Karpas-422 (cell line): ENCODE data around the gene ZNF503. TPM values are rescaled to one million over a fixed set of nuclear protein-coding genes. Genes with fewer than 3 reads are reported as not detected.

Experiments
- DNase-seq: peaks from one replicate; pipeline ENCODE4 v3.0.0-alpha.2; 2015
- H2AFZ ChIP-seq: fragments of 200-600 bp; sonication (generic); 2 replicates; pipeline ENCODE4 v1.6.1; 2014; ENCODE audit warnings: antibody characterized with exemption, low read length, mixed read lengths
- H3K27ac ChIP-seq: fragments of 200-600 bp; sonication (generic); 2 replicates; pipeline ENCODE4 v1.5.1; 2014; ENCODE audit warnings: mild to moderate bottlenecking, low read length, moderate library complexity
- H3K27me3 ChIP-seq: fragments of 200-600 bp; sonication (generic); 2 replicates; pipeline ENCODE4 v1.6.1; 2014; ENCODE audit warnings: low read length, mixed read lengths
- H3K36me3 ChIP-seq: fragments of 200-600 bp; sonication (generic); 2 replicates; pipeline ENCODE4 v1.6.1; 2014; ENCODE audit warnings: low read length, mixed read lengths; ENCODE audit not compliant: insufficient read depth
- H3K4me1 ChIP-seq: fragments of 200-600 bp; sonication (generic); 2 replicates; pipeline ENCODE4 v1.6.1; 2014; ENCODE audit warnings: mild to moderate bottlenecking, low read length, mixed read lengths
- H3K4me2 ChIP-seq: fragments of 200-600 bp; sonication (generic); 2 replicates; pipeline ENCODE4 v1.6.1; 2014; ENCODE audit warnings: low read length, low read depth, mild to moderate bottlenecking; ENCODE audit not compliant: poor library complexity, severe bottlenecking
- H3K4me3 ChIP-seq: fragments of 200-600 bp; sonication (generic); 2 replicates; pipeline ENCODE4 v1.5.1; 2014; ENCODE audit warnings: mild to moderate bottlenecking, antibody characterized with exemption, low read length, mixed read lengths
- H3K79me2 ChIP-seq: fragments of 200-600 bp; sonication (generic); 2 replicates; pipeline ENCODE4 v1.6.1; 2014; ENCODE audit warnings: mild to moderate bottlenecking, low read length, mixed read lengths
- H3K9ac ChIP-seq: fragments of 200-600 bp; sonication (generic); 2 replicates; pipeline ENCODE4 v1.6.0; 2014; ENCODE audit warnings: low read length
- H3K9me2 ChIP-seq: fragments of 200-600 bp; sonication (generic), shearing (Covaris generic); replicated peaks from 2 replicates; pipeline ENCODE4 v1.6.0; 2014; ENCODE audit warnings: mild to moderate bottlenecking, low read length, moderate library complexity; ENCODE audit not compliant: insufficient read depth
- H3K9me3 ChIP-seq: fragments of 300-700, 200-600 bp; sonication (generic); 2 replicates; pipeline ENCODE4 v1.6.1; 2014; ENCODE audit warnings: low read length, mixed read lengths
- H4K20me1 ChIP-seq: fragments of 200-600 bp; sonication (generic); 2 replicates; pipeline ENCODE4 v1.6.1; 2014; ENCODE audit warnings: mild to moderate bottlenecking, antibody characterized with exemption, low read length, low read depth; ENCODE audit not compliant: insufficient read depth
- total RNA-seq: library from RNA; depleted of rRNA; stranded (reverse); fragments of >200 nt; shearing (Covaris generic); gene quantifications from 2 replicates; pipeline ENCODE4 v1.2.3, GENCODE V29; 2014; ENCODE audit warnings: low replicate concordance

ZNF503 gene
- total RNA-seq, 1 experiment from 2014 or later, result not detected

GRCh38 chr10:75435291-75435690 is 33.7 kb upstream of the ZNF503 start:
- DNase-seq, result no peak
- H2AFZ ChIP-seq, result no peak overlapping the region
- no peaks in the 10 kb centered on the region for H3K27me3 ChIP-seq
- H3K36me3 ChIP-seq, result no peaks in the 10 kb centered on the region
- no peaks in the 10 kb centered on the region for H3K4me1 ChIP-seq
- no peaks in the 10 kb centered on the region for H3K9me2 ChIP-seq
- no peak overlapping the region for H3K4me2 ChIP-seq
- H3K79me2 ChIP-seq, result no peaks in the 10 kb centered on the region
- no peak overlapping the region for H3K27ac ChIP-seq
- H3K9ac ChIP-seq, result no peak overlapping the region
- H3K4me3 ChIP-seq, result no peak overlapping the region
- no peaks in the 10 kb centered on the region for H4K20me1 ChIP-seq
- H3K9me3 ChIP-seq, result no peaks in the 10 kb centered on the region

DNA sequence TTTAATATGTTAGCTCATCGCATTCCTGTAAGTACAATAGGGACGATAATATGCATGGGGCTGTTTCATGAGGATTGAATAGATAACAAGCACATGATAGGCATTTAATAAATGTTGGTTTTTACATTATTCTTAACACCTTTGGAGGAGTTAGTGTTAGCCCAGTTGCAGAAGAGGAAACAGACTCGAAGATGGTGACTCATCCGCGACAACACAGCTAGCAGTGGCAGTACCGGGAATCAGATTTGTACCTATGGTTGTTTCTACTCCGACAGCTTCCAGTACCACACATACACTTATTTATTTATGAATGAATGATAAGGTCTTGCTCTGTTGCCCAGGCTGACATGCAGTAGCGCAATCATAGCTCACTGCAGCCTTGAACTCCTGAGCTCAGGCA is 32.7 kb upstream of the ZNF503 start:
- no peak overlapping the region for H3K27ac ChIP-seq
- H3K9me2 ChIP-seq, result no peaks in the 10 kb centered on the region
- H2AFZ ChIP-seq, result no peak overlapping the region
- H3K27me3 ChIP-seq, result no peaks in the 10 kb centered on the region
- no peaks in the 10 kb centered on the region for H4K20me1 ChIP-seq
- no peak overlapping the region for H3K9ac ChIP-seq
- H3K4me2 ChIP-seq, result no peak overlapping the region
- DNase-seq, result no peak
- no peaks in the 10 kb centered on the region for H3K79me2 ChIP-seq
- H3K4me3 ChIP-seq, result no peak overlapping the region
- no peaks in the 10 kb centered on the region for H3K4me1 ChIP-seq
- no peaks in the 10 kb centered on the region for H3K9me3 ChIP-seq
- H3K36me3 ChIP-seq, result no peaks in the 10 kb centered on the region

GRCh38 chr10:75433216-75433615 is 31.7 kb upstream of the ZNF503 start:
- Histone ChIP-seq H4K20me1 (no peaks in the 10 kb centered on the region), H3K9ac (no peak overlapping the region), H3K79me2 (no peaks in the 10 kb centered on the region), H3K4me1 (no peaks in the 10 kb centered on the region), H3K9me3 (no peaks in the 10 kb centered on the region), H3K36me3 (no peaks in the 10 kb centered on the region), H3K27ac (no peak overlapping the region), H2AFZ (no peak overlapping the region), H3K9me2 (no peaks in the 10 kb centered on the region), H3K4me2 (no peak overlapping the region), H3K27me3 (no peaks in the 10 kb centered on the region), H3K4me3 (no peak overlapping the region)
- no peak for DNase-seq

DNA sequence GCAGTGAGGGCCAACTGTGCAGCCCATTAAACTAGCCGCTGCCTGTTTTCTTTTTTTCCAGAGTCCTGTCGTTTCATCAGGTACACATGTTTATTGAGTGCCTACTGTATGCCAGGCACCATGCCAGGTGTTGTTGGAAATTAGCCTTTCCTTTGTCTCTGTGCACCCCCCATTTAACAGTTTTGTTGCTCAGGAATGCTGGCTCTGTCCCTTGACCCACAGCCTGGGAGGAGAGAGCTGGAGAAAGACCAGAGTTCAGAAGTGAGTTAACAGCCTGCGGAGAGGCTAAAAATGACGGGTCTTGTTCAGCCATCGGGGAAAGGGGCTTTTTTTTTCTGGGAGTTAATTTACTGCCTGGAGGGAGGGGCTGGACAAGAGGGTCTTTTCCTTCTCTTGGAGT is 31.2 kb upstream of the ZNF503 start:
- Histone ChIP-seq H3K4me2 (no peak overlapping the region), H3K27me3 (no peaks in the 10 kb centered on the region), H3K36me3 (no peaks in the 10 kb centered on the region), H3K4me3 (no peak overlapping the region), H3K9ac (no peak overlapping the region), H2AFZ (no peak overlapping the region), H4K20me1 (no peaks in the 10 kb centered on the region), H3K27ac (no peak overlapping the region), H3K9me2 (no peaks in the 10 kb centered on the region), H3K79me2 (no peaks in the 10 kb centered on the region), H3K4me1 (no peaks in the 10 kb centered on the region), H3K9me3 (no peaks in the 10 kb centered on the region)
- DNase-seq, result no peak

GRCh38 chr10:75432176-75432575 is 30.6 kb upstream of the ZNF503 start:
- H3K36me3 ChIP-seq, result no peaks in the 10 kb centered on the region
- H4K20me1 ChIP-seq, result no peaks in the 10 kb centered on the region
- no peak overlapping the region for H3K4me3 ChIP-seq
- H2AFZ ChIP-seq, result no peak overlapping the region
- no peaks in the 10 kb centered on the region for H3K79me2 ChIP-seq
- H3K4me2 ChIP-seq, result no peak overlapping the region
- H3K9ac ChIP-seq, result no peak overlapping the region
- no peaks in the 10 kb centered on the region for H3K9me3 ChIP-seq
- H3K27ac ChIP-seq, result no peak overlapping the region
- no peaks in the 10 kb centered on the region for H3K4me1 ChIP-seq
- no peaks in the 10 kb centered on the region for H3K27me3 ChIP-seq
- no peaks in the 10 kb centered on the region for H3K9me2 ChIP-seq
- no peak for DNase-seq

DNA sequence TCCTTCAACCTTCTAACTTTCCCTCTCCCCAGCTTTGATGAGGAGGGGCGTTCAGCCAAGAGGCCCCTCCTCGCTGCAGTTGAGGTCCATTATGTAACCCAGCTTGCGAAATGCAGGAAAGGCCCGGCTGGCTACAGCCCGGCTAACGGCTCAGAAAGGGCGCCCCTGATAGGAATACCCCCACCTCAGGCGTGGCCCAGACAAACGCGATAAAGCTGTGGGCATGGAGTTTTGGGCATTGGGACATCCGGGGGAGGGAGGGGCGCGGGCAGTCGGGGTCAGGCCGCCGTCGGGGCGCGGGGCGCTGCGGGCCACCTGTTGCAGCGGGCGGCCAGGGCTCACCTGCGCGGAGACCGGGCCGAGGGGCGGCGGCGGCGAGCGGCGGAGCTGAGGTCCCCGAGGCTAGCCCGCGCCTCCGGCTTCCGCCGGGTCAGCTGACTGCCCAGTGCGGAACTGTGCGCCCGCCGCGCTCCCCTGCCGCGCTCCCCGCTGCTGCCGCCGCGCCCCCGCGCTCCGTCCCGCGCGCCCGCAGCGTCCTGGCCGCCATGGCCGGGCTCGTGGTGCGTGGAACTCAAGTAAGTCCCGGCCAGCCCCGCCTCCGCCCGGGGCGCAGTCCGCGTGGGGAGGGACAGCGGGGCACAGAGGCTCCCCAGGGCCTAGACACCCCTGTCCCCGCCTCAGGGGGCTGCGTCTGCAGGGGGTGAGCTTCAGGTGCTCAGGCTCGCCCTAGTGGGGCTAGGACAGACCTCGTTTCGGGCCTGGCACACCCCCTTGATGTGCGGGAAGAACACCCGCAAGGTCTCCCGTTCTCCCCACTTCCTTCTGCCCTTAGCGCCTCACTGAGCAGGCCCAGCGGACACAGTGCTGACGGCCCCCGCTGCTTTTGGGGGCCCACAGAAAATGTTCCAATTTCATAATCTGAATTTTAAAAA is 29.9 kb upstream of the ZNF503 start, which contains the start of gene LRMDA:
LRMDA (plus strand) TSS at position 445 of the 932 bp plus-strand sequence.
- H3K9ac ChIP-seq, result no peak within 1 kb of the TSS
- DNase-seq, result no peak
- no peak within 1 kb of the TSS for H3K4me2 ChIP-seq
- H3K9me2 ChIP-seq, result no peaks in the 10 kb centered on the region
- H3K4me3 ChIP-seq, result no peak within 1 kb of the TSS
- H3K4me1 ChIP-seq, result no peaks in the 10 kb centered on the region
- H4K20me1 ChIP-seq, result no peaks in the 10 kb centered on the region
- H3K79me2 ChIP-seq, result no peaks in the 10 kb centered on the region
- H3K27ac ChIP-seq, result no peak within 1 kb of the TSS
- no peaks in the 10 kb centered on the region for H3K27me3 ChIP-seq
- H3K9me3 ChIP-seq, result no peaks in the 10 kb centered on the region
- no peak within 1 kb of the TSS for H2AFZ ChIP-seq
- H3K36me3 ChIP-seq, result no peaks in the 10 kb centered on the region

GRCh38 chr10:75430000-75430763 is 28.6 kb upstream of the ZNF503 start:
- Histone ChIP-seq H3K4me1 (no peaks in the 10 kb centered on the region), H3K36me3 (no peaks in the 10 kb centered on the region), H3K4me3 (no peak overlapping the region), H3K4me2 (no peak overlapping the region), H2AFZ (no peak overlapping the region), H3K9ac (no peak overlapping the region), H3K9me2 (no peaks in the 10 kb centered on the region), H3K79me2 (no peaks in the 10 kb centered on the region), H3K27me3 (no peaks in the 10 kb centered on the region), H4K20me1 (no peaks in the 10 kb centered on the region), H3K9me3 (no peaks in the 10 kb centered on the region), H3K27ac (no peak overlapping the region)
- DNase-seq, result no peak

DNA sequence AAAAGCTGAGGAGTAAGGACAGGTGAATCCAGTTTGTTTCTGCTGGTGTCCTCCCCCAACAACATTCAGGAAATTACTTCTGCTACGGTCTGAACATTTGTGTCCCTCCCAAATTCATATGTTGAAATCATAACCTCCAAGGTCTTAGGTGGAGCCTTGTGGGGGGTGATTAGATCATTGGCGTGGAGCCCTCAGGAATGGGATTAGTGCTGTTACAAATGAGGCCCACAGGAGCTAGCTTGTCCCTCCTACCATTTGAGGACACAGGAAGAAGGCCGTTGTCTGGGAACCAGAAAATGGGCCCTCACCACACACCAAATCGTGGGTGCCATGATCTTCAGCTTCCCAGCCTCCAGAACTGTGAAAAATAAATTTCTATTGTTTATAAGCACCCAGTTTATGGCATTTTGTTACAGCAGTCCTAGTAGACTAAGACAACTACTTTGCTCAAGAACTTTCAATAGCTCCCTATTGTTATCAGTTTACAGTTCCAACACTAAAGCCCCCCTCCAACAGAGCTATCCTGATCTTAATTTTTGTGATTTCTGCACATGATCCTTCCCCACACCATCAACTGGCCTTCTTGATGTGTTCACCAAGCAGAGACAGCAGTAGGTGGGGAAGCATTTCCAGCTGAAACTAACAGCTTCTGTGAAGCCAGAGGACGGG is 27.7 kb upstream of the ZNF503 start:
- no peaks in the 10 kb centered on the region for H3K27me3 ChIP-seq
- no peaks in the 10 kb centered on the region for H4K20me1 ChIP-seq
- H2AFZ ChIP-seq, result no peak overlapping the region
- no peaks in the 10 kb centered on the region for H3K9me3 ChIP-seq
- no peak overlapping the region for H3K9ac ChIP-seq
- no peak overlapping the region for H3K27ac ChIP-seq
- no peak for DNase-seq
- H3K4me3 ChIP-seq, result no peak overlapping the region
- H3K79me2 ChIP-seq, result no peaks in the 10 kb centered on the region
- no peaks in the 10 kb centered on the region for H3K36me3 ChIP-seq
- H3K4me2 ChIP-seq, result no peak overlapping the region
- no peaks in the 10 kb centered on the region for H3K9me2 ChIP-seq
- no peaks in the 10 kb centered on the region for H3K4me1 ChIP-seq
